Measurements from ENCODE around the gene RAD18. TPM values are rescaled to one million over a fixed set of nuclear protein-coding genes. Genes with fewer than 3 reads are reported as not detected.
A peak's percentile ranks its signal among the peaks of the same experiment; 100 is the strongest.

The RAD18 gene
- total RNA-seq, 3 donors from 2014 or later: 8.6 to 26.3 (median 13.4) TPM

DNA sequence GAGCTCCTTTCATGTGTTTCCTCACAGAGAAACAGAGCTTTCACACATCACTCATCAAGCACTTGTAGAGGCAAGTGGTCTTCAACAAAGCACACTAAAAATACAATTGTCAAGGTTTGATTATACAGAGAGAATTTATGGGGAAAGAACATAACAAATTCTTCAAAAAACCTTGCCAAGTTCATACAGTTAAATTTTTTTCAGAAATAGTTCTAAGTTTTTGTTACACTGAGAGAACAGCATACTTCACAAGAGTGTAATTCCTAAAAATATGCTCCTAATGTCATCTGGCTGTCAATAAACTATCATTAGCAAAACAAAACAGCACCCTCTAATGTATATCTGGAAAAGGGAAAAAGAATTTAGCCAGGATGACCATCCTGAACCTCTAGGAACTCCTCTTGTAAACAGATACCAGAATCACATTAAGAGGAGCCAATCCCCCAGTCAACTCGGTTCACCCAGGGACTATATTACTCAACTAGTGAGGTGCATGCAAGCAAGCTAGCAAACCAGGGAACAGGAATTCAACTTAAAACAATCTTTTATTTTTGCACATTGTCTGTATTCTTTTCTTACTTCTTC, 63.3 kb downstream of the RAD18 start:
- no peak for DNase-seq (ENCODE audit: low spot score in 2 of 2)
- H3K27me3 ChIP-seq: no peaks in the 10 kb centered on the region
- H3K9me3 ChIP-seq: no peaks in the 10 kb centered on the region
- no peak overlapping the region for H3K27ac ChIP-seq
- TF ChIP-seq POLR2AphosphoS5 (IDR thresholded peaks at IDR 0.05) (no peak), POLR2A (IDR thresholded peaks at IDR 0.05) (no peak)
- TF ChIP-seq, protein P1, sequence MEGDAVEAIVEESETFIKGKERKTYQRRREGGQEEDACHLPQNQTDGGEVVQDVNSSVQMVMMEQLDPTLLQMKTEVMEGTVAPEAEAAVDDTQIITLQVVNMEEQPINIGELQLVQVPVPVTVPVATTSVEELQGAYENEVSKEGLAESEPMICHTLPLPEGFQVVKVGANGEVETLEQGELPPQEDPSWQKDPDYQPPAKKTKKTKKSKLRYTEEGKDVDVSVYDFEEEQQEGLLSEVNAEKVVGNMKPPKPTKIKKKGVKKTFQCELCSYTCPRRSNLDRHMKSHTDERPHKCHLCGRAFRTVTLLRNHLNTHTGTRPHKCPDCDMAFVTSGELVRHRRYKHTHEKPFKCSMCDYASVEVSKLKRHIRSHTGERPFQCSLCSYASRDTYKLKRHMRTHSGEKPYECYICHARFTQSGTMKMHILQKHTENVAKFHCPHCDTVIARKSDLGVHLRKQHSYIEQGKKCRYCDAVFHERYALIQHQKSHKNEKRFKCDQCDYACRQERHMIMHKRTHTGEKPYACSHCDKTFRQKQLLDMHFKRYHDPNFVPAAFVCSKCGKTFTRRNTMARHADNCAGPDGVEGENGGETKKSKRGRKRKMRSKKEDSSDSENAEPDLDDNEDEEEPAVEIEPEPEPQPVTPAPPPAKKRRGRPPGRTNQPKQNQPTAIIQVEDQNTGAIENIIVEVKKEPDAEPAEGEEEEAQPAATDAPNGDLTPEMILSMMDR (IDR thresholded peaks at IDR 0.05): no peak
- H3K4me3 ChIP-seq: no peak overlapping the region
- intact Hi-C loops (cut with DNase I; ENCODE audit: low total_unique reads): loop anchor here (1.0 kb wide), 1 partner anchor 10 kb away; no protein-coding TSS in a partner anchor
- H3K4me1 ChIP-seq: no peaks in the 10 kb centered on the region
- no peaks in the 10 kb centered on the region for H3K36me3 ChIP-seq

DNA sequence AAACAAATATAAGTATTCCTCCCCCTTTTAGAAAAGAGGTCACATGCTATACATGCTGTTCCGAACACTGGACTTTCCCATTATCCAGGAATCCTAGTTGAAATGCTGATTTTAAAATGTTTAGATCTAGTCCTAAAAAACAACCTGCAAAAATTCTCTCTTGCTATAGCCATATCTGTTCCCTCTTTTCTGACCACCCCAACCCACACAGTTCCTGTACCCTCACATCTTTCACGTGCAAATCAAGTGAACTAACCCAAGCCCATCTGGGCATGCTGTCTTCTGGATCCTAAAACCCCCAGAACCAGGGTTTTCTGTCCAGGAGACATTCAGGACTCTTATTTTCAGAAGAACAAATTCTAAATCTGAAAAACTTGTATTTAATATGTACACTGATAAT, 67.4 kb downstream of the RAD18 start:
- H3K36me3 ChIP-seq: no peaks in the 10 kb centered on the region
- H3K9me3 ChIP-seq: no peaks in the 10 kb centered on the region
- intact Hi-C loops (cut with DNase I; ENCODE audit: low total_unique reads): no loop called here
- H3K27me3 ChIP-seq: no peaks in the 10 kb centered on the region
- no peak for DNase-seq (ENCODE audit: low spot score in 2 of 2)
- no peak overlapping the region for H3K4me3 ChIP-seq
- H3K4me1 ChIP-seq: no peaks in the 10 kb centered on the region
- TF ChIP-seq, protein P1 (IDR thresholded peaks at IDR 0.05): no peak
- TF ChIP-seq POLR2AphosphoS5 (IDR thresholded peaks at IDR 0.05) (no peak), POLR2A (IDR thresholded peaks at IDR 0.05) (no peak)
- H3K27ac ChIP-seq: no peak overlapping the region

DNA sequence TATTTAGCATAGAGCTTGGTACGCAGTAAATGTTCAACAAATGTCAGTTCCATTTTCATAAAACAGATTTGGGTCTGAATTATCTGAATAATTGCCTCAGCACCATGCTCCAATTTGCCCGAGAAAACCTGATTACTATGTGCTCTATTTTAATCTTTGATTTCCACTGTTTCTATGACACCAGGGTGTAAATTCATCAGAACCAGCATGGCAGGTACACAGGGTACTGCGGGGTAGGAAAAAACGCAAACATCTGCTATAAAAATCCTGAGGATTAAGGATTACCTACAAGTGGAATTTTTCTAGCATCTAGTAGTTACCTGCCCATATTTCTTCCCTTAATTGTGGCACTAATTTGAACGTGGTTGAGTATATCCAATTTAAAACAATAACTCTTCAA, 70.3 kb downstream of the RAD18 start:
- H3K36me3 ChIP-seq: no peaks in the 10 kb centered on the region
- H3K9me3 ChIP-seq: no peaks in the 10 kb centered on the region
- intact Hi-C loops (cut with DNase I; ENCODE audit: low total_unique reads): no loop called here
- TF ChIP-seq POLR2AphosphoS5 (IDR thresholded peaks at IDR 0.05) (no peak), POLR2A (IDR thresholded peaks at IDR 0.05) (no peak)
- TF ChIP-seq, protein P1 (IDR thresholded peaks at IDR 0.05): no peak
- no peaks in the 10 kb centered on the region for H3K4me1 ChIP-seq
- no peak overlapping the region for H3K27ac ChIP-seq
- no peak overlapping the region for H3K4me3 ChIP-seq
- no peak for DNase-seq (ENCODE audit: low spot score in 2 of 2)
- no peaks in the 10 kb centered on the region for H3K27me3 ChIP-seq

DNA sequence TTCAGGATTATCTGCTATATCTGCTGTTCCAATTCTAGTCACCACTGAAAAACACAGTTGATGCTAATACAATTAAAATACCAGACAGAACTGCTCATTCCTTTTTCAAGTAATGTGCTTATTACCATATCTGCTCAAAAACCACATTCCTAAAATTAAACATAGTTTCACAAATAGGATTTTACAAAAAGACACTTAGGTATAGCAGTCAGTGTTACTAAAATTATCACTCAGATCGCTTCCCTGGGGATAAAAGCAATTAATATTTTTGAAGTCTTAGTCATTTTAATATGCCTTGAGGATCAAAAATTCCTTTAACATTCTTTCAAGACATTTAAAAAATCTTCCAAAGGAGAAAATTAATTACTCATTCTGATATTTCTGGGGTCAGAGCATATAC, 71.5 kb downstream of the RAD18 start:
- Histone ChIP-seq H3K27me3 (no peaks in the 10 kb centered on the region), H3K4me3 (no peak overlapping the region), H3K27ac (peak overlapping the region in 1 of 2 donors; percentile 15), H3K4me1 (no peaks in the 10 kb centered on the region), H3K36me3 (no peaks in the 10 kb centered on the region), H3K9me3 (no peaks in the 10 kb centered on the region)
- no peak for DNase-seq (ENCODE audit: low spot score in 2 of 2)
- intact Hi-C loops (cut with DNase I; ENCODE audit: low total_unique reads): no loop called here
- TF ChIP-seq POLR2A (IDR thresholded peaks at IDR 0.05) (no peak), POLR2AphosphoS5 (IDR thresholded peaks at IDR 0.05) (no peak)
- TF ChIP-seq, protein P1 (IDR thresholded peaks at IDR 0.05): no peak

DNA sequence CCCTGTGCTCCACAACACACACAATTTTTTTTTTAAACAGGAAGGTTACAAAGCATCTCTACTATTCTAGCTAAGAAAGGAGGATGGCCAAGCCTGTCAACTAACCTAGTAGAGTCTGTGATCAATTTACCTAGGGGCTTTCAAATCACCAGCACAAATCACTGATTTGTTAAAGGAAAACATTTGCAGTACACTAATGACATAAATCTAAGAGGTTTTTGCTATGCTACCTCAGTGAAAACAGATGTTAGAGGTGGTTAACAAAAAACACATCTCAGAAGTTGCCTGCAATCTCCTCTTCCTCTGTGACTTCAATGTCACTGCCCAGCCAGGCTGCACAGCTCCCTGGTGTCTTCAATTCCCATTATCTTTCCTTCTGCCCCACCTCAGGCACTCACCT, 72.0 kb downstream of the RAD18 start:
- Histone ChIP-seq H3K27me3 (no peaks in the 10 kb centered on the region), H3K27ac (no peak overlapping the region), H3K9me3 (no peaks in the 10 kb centered on the region), H3K36me3 (no peaks in the 10 kb centered on the region), H3K4me1 (no peaks in the 10 kb centered on the region), H3K4me3 (no peak overlapping the region)
- intact Hi-C loops (cut with DNase I; ENCODE audit: low total_unique reads): no loop called here
- TF ChIP-seq, protein P1 (IDR thresholded peaks at IDR 0.05): no peak
- TF ChIP-seq POLR2AphosphoS5 (IDR thresholded peaks at IDR 0.05): no peak
- TF ChIP-seq POLR2A (IDR thresholded peaks at IDR 0.05): no peak
- no peak for DNase-seq (ENCODE audit: low spot score in 2 of 2)
